ENCODE results near the gene CENPO. TPM values are rescaled to one million over a fixed set of nuclear protein-coding genes. Genes with fewer than 3 reads are reported as not detected.

Gene CENPO
- total RNA-seq, 1 experiment from 2014 or later = 39.3 TPM

DNA sequence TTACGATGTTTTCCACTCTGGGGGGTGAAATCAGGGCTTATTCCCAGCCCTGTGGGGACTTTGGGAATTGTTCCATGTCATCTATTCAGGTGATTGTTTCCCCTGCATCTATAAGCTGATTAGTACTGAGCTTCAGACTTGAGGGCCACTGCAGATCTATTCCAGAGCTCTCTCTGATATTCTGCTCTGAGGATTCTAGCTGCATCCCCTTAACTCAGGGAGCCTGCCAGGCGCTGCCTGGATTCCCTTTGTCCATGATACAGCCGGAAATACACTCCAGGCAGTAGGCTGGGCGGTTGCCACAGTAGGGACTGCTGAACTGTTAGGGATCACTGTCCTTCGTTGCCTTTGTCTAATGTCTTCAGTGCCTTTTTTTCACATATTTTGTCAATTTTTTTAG lies 31.4 kb upstream of the CENPO start:
- Histone ChIP-seq H3K27me3 (ENCODE audit: control insufficient read depth, insufficient read depth, low read length) (no peaks in the 10 kb centered on the region), H3K36me3 (ENCODE audit: control insufficient read depth, insufficient read depth, low read length) (peaks cover 8% of the 10 kb centered on the region; the same call in 1 of the 2 replicates), H3K4me3 (ENCODE audit: low read depth in 2 of 2, low read length in 2 of 2) (no peak overlapping the region), H3K9me3 (ENCODE audit: control insufficient read depth, insufficient read depth, low read depth, low read length) (no peaks in the 10 kb centered on the region), H3K27ac (ENCODE audit: low read length) (no peak overlapping the region), H3K4me1 (ENCODE audit: control insufficient read depth, insufficient read depth, low read length) (no peaks in the 10 kb centered on the region)
- TF ChIP-seq, protein P1, sequence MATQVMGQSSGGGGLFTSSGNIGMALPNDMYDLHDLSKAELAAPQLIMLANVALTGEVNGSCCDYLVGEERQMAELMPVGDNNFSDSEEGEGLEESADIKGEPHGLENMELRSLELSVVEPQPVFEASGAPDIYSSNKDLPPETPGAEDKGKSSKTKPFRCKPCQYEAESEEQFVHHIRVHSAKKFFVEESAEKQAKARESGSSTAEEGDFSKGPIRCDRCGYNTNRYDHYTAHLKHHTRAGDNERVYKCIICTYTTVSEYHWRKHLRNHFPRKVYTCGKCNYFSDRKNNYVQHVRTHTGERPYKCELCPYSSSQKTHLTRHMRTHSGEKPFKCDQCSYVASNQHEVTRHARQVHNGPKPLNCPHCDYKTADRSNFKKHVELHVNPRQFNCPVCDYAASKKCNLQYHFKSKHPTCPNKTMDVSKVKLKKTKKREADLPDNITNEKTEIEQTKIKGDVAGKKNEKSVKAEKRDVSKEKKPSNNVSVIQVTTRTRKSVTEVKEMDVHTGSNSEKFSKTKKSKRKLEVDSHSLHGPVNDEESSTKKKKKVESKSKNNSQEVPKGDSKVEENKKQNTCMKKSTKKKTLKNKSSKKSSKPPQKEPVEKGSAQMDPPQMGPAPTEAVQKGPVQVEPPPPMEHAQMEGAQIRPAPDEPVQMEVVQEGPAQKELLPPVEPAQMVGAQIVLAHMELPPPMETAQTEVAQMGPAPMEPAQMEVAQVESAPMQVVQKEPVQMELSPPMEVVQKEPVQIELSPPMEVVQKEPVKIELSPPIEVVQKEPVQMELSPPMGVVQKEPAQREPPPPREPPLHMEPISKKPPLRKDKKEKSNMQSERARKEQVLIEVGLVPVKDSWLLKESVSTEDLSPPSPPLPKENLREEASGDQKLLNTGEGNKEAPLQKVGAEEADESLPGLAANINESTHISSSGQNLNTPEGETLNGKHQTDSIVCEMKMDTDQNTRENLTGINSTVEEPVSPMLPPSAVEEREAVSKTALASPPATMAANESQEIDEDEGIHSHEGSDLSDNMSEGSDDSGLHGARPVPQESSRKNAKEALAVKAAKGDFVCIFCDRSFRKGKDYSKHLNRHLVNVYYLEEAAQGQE (IDR thresholded peaks at IDR 0.05; ENCODE audit: insufficient read depth in 1 of 2, low read depth in 2 of 2, low read length in 1 of 2) = no peak
- TF ChIP-seq, protein P2, sequence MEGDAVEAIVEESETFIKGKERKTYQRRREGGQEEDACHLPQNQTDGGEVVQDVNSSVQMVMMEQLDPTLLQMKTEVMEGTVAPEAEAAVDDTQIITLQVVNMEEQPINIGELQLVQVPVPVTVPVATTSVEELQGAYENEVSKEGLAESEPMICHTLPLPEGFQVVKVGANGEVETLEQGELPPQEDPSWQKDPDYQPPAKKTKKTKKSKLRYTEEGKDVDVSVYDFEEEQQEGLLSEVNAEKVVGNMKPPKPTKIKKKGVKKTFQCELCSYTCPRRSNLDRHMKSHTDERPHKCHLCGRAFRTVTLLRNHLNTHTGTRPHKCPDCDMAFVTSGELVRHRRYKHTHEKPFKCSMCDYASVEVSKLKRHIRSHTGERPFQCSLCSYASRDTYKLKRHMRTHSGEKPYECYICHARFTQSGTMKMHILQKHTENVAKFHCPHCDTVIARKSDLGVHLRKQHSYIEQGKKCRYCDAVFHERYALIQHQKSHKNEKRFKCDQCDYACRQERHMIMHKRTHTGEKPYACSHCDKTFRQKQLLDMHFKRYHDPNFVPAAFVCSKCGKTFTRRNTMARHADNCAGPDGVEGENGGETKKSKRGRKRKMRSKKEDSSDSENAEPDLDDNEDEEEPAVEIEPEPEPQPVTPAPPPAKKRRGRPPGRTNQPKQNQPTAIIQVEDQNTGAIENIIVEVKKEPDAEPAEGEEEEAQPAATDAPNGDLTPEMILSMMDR (IDR thresholded peaks at IDR 0.05) = no peak
- no peak for TF ChIP-seq POLR2AphosphoS5 (IDR thresholded peaks at IDR 0.05; ENCODE audit: low read depth, low read length)
- TF ChIP-seq TCF7L2 (IDR thresholded peaks at IDR 0.05; ENCODE audit: low read depth, low read length) = no peak
- TF ChIP-seq SIN3A (IDR thresholded peaks at IDR 0.05; ENCODE audit: borderline replicate concordance, insufficient read depth, low read depth, low read length) = no peak
- ChIA-PET CTCF (no interaction called here), POLR2A (no interaction called here)
- DNase-seq (ENCODE audit: low read depth, low spot score) (no peak), ATAC-seq (no peak)
- in situ Hi-C loops (cut with HindIII; ENCODE audit: low pct_unique_long_range_greater_than_20kb, low sequenced_read_pairs) = no loop called here
- intact Hi-C loops (cut with micrococcal nuclease; ENCODE audit: unreplicated experiment) = no loop called here
- BruUV-seq (replicated peaks) = no TSS peak

DNA sequence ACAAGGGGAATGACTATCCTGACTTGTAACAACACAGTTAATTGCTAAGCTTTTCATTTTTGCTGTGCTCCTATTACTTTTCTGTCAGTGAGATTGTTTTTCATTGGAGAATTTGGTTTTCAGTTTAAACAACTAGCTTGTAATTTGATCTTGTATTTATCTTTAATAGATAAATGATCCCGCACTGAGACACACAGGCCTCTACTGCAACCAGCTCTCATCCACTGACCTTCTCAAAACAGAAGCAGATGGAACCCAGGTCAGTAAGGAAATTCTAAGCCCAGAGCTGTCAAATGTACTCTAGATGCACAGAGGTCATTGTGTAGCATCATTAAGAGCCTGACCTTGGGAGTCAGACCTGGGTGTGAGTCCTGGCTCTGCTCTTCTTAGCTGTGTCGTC lies 30.7 kb upstream of the CENPO start:
- H3K4me3 ChIP-seq (ENCODE audit: low read depth in 2 of 2, low read length in 2 of 2) = no peak overlapping the region
- H3K27ac ChIP-seq (ENCODE audit: low read length) = no peak overlapping the region
- no peaks in the 10 kb centered on the region for H3K27me3 ChIP-seq (ENCODE audit: control insufficient read depth, insufficient read depth, low read length)
- no peaks in the 10 kb centered on the region for H3K4me1 ChIP-seq (ENCODE audit: control insufficient read depth, insufficient read depth, low read length)
- no TSS peak for BruUV-seq (replicated peaks)
- DNase-seq (ENCODE audit: low read depth, low spot score) (no peak), ATAC-seq (no peak)
- H3K36me3 ChIP-seq (ENCODE audit: control insufficient read depth, insufficient read depth, low read length) = peaks cover 8% of the 10 kb centered on the region; the same call in 1 of the 2 replicates
- POLR2A ChIA-PET = no interaction called here
- TF ChIP-seq SIN3A (IDR thresholded peaks at IDR 0.05; ENCODE audit: borderline replicate concordance, insufficient read depth, low read depth, low read length) = no peak
- TF ChIP-seq POLR2AphosphoS5 (IDR thresholded peaks at IDR 0.05; ENCODE audit: low read depth, low read length) = no peak
- TF ChIP-seq, protein P1 (IDR thresholded peaks at IDR 0.05; ENCODE audit: insufficient read depth in 1 of 2, low read depth in 2 of 2, low read length in 1 of 2) = no peak
- no peak for TF ChIP-seq TCF7L2 (IDR thresholded peaks at IDR 0.05; ENCODE audit: low read depth, low read length)
- TF ChIP-seq, protein P2 (IDR thresholded peaks at IDR 0.05) = no peak
- H3K9me3 ChIP-seq (ENCODE audit: control insufficient read depth, insufficient read depth, low read depth, low read length) = no peaks in the 10 kb centered on the region
- in situ Hi-C loops (cut with HindIII; ENCODE audit: low pct_unique_long_range_greater_than_20kb, low sequenced_read_pairs) (no loop called here), intact Hi-C loops (cut with micrococcal nuclease; ENCODE audit: unreplicated experiment) (no loop called here)
- CTCF ChIA-PET = no interaction called here
